ENCODE measurements around the gene INSL6.
"Not testable (repeated sequence)": the region's sequence is repeated elsewhere in the genome, so short reads cannot be mapped to it uniquely, and the experiment has no call there.

Gene INSL6

GRCh38 chr9:5185220-5185840, at the start of gene INSL6:
Gene INSL6 (minus strand): TSS chr9:5185639. CDS start chr9:5185602, 37 bp downstream.
- no peak for DNase-seq (ENCODE audit: low spot score)

GRCh38 chr9:5231212-5231611, 45.8 kb upstream of the INSL6 start, which contains the start of gene INSL4:
Gene INSL4 (plus strand): TSS chr9:5231419. CDS start chr9:5231524, 105 bp downstream.
- DNase-seq (ENCODE audit: low spot score): no peak

- no peak for DNase-seq (ENCODE audit: low spot score)
Measured at GRCh38 chr9:5230554-5230953, 45.1 kb upstream of the INSL6 start.

GRCh38 chr9:5205071-5205470, 19.6 kb upstream of the INSL6 start:
- DNase-seq (ENCODE audit: low spot score): no peak

- DNase-seq (ENCODE audit: low spot score): no peak
Measured at GRCh38 chr9:5195463-5195862, 10.0 kb upstream of the INSL6 start.

- DNase-seq (ENCODE audit: low spot score): no peak
Measured at GRCh38 chr9:5193345-5193744, 7.9 kb upstream of the INSL6 start.

GRCh38 chr9:5191985-5192384, 6.5 kb upstream of the INSL6 start:
- DNase-seq (ENCODE audit: low spot score): no peak

GRCh38 chr9:5188060-5188984, 2.9 kb upstream of the INSL6 start:
- DNase-seq (ENCODE audit: low spot score): no peak

- peak; percentile 59 for DNase-seq (ENCODE audit: low spot score)
Measured at GRCh38 chr9:5186416-5187169, 1.2 kb upstream of the INSL6 start.

GRCh38 chr9:5184776-5185175, 663 bp downstream of the INSL6 start:
- DNase-seq (ENCODE audit: low spot score): no peak

GRCh38 chr9:5180631-5181030, 4.8 kb downstream of the INSL6 start:
- DNase-seq (ENCODE audit: low spot score): not testable (repeated sequence)

- no peak for DNase-seq (ENCODE audit: low spot score)
Measured at GRCh38 chr9:5178126-5178805, 7.2 kb downstream of the INSL6 start.

GRCh38 chr9:5146241-5146640, 39.2 kb downstream of the INSL6 start:
- no peak for DNase-seq (ENCODE audit: low spot score)

GRCh38 chr9:5144217-5144616, 41.2 kb downstream of the INSL6 start:
- no peak for DNase-seq (ENCODE audit: low spot score)

GRCh38 chr9:5140151-5140550, 45.3 kb downstream of the INSL6 start:
- DNase-seq (ENCODE audit: low spot score): no peak

- DNase-seq (ENCODE audit: low spot score): no peak
Measured at GRCh38 chr9:5122516-5122915, 62.9 kb downstream of the INSL6 start.

GRCh38 chr9:5122116-5122515, 63.3 kb downstream of the INSL6 start:
- DNase-seq (ENCODE audit: low spot score): no peak

- DNase-seq (ENCODE audit: low spot score): no peak
Measured at GRCh38 chr9:5113994-5114748, 71.3 kb downstream of the INSL6 start.

All from kidney capillary endothelial cell (primary cell).